A172 (cell line): Measurements from ENCODE around the gene GPD2. TPM values are rescaled to one million over a fixed set of nuclear protein-coding genes. Genes with fewer than 3 reads are reported as not detected.
"Not testable (repeated sequence)": the region's sequence is repeated elsewhere in the genome, so short reads cannot be mapped to it uniquely, and the experiment has no call there.

Experiments
- DNase-seq: peaks from one replicate; pipeline ENCODE4 v3.0.0-alpha.2; 2015; ENCODE audit warnings: low spot score
- total RNA-seq: library from RNA; depleted of rRNA; stranded (reverse); fragments of >200 nt; shearing (Covaris generic); gene quantifications from 2 replicates; pipeline ENCODE4 v1.2.3, GENCODE V29; 2014

GPD2 gene
- total RNA-seq, 1 experiment from 2014 or later, result 114 TPM

GRCh38 chr2:156476021-156476849 lies 40.1 kb downstream of the GPD2 start:
- DNase-seq, result no peak

GRCh38 chr2:156476850-156477206 lies 40.6 kb downstream of the GPD2 start:
- peak; percentile 80 for DNase-seq

- DNase-seq, result no peak
Measured at GRCh38 chr2:156480376-156480775, 44.2 kb downstream of the GPD2 start.

- DNase-seq, result no peak
Measured at GRCh38 chr2:156481312-156481711, 45.1 kb downstream of the GPD2 start.

- DNase-seq, result no peak
Measured at GRCh38 chr2:156483741-156484173, 47.6 kb downstream of the GPD2 start.

- peak; percentile 49 for DNase-seq
Measured at GRCh38 chr2:156486147-156486546, 50.0 kb downstream of the GPD2 start.

- no peak for DNase-seq
Measured at GRCh38 chr2:156486614-156487013, 50.4 kb downstream of the GPD2 start.

GRCh38 chr2:156489195-156489594 lies 53.0 kb downstream of the GPD2 start:
- DNase-seq, result no peak

- no peak for DNase-seq
Measured at GRCh38 chr2:156489750-156490465, 53.7 kb downstream of the GPD2 start.

- DNase-seq, result no peak
Measured at GRCh38 chr2:156490466-156490840, 54.3 kb downstream of the GPD2 start.

GRCh38 chr2:156491176-156491575 lies 55.0 kb downstream of the GPD2 start:
- no peak for DNase-seq

GRCh38 chr2:156492979-156493378 lies 56.8 kb downstream of the GPD2 start:
- no peak for DNase-seq

GRCh38 chr2:156495998-156496397 lies 59.8 kb downstream of the GPD2 start:
- DNase-seq, result not testable (repeated sequence)

GRCh38 chr2:156505696-156506095 lies 69.5 kb downstream of the GPD2 start:
- DNase-seq, result no peak

- DNase-seq, result no peak
Measured at GRCh38 chr2:156511122-156511521, 74.9 kb downstream of the GPD2 start.

GRCh38 chr2:156511803-156512202 lies 75.6 kb downstream of the GPD2 start:
- DNase-seq, result no peak

GRCh38 chr2:156512451-156512850 lies 76.3 kb downstream of the GPD2 start:
- no peak for DNase-seq

GRCh38 chr2:156513219-156513618 lies 77.0 kb downstream of the GPD2 start:
- DNase-seq, result no peak

- DNase-seq, result no peak
Measured at GRCh38 chr2:156517419-156517818, 81.2 kb downstream of the GPD2 start.

- no peak for DNase-seq
Measured at GRCh38 chr2:156518138-156518537, 82.0 kb downstream of the GPD2 start.

GRCh38 chr2:156522864-156523440 lies 86.8 kb downstream of the GPD2 start:
- no peak for DNase-seq

- no peak for DNase-seq
Measured at GRCh38 chr2:156526950-156527636, 90.9 kb downstream of the GPD2 start.
